Vagina (tissue), 2 donors: Measurements from ENCODE around the gene ADSS2.

Experiments used
- CTCF ChIP-seq, 3 experiments: fragments of 450-650 bp in 2 of 3; fragments of 200-600 bp in 1 of 3; sonication (generic) in 1 of 3; IDR thresholded peaks; one replicate each; pipeline ENCODE4 v1.5.1; 2017 to 2019; ENCODE audit warnings: antibody characterized with exemption in 3 of 3, mild to moderate bottlenecking in 2 of 3, moderate library complexity in 2 of 3
- POLR2A ChIP-seq, 2 donors: fragments of 450-650 bp; IDR thresholded peaks; one replicate each; pipeline ENCODE4 v1.6.1; 2017; ENCODE audit warnings: antibody characterized with exemption in 2 of 2, mild to moderate bottlenecking in 2 of 2, moderate library complexity in 2 of 2

GRCh38 chr1:244361764-244362473 lies 89.8 kb downstream of the ADSS2 start:
- TF ChIP-seq CTCF (IDR thresholded peaks at IDR 0.05) (no peak), POLR2A (IDR thresholded peaks at IDR 0.05) (no peak)
